Effector memory CD8-positive, alpha-beta T cell (primary cell): ENCODE results near the gene GZMH.
A peak's percentile ranks its signal among the peaks of the same experiment; 100 is the strongest.
"Not testable (repeated sequence)": the region's sequence is repeated elsewhere in the genome, so short reads cannot be mapped to it uniquely, and the experiment has no call there.

ENCODE experiments used
- ATAC-seq: fragments of 150-1000 bp; cut with Tn5 transposase; replicated peaks from 2 replicates; pipeline ENCODE4 v1.10.0; 2021; ENCODE audit warnings: mild to moderate bottlenecking, moderate library complexity
- DNase-seq, 3 experiments: peaks; one replicate each; pipeline ENCODE4 v3.0.0; 2021
- H3K27ac Mint-ChIP-seq, 2 donors: one replicate each; pipeline ENCODE4 v1.8.0; 2022; ENCODE audit warnings: mild to moderate bottlenecking in 2 of 2, mixed read lengths in 2 of 2, moderate library complexity in 2 of 2
- H3K27me3 Mint-ChIP-seq, 2 donors: one replicate each; pipeline ENCODE4 v1.8.0; 2022; ENCODE audit warnings: mixed read lengths in 2 of 2
- H3K36me3 Mint-ChIP-seq: one replicate; pipeline ENCODE4 v1.8.0; 2022; ENCODE audit warnings: mild to moderate bottlenecking, moderate library complexity, mixed read lengths; ENCODE audit not compliant: insufficient read depth
- H3K4me1 Mint-ChIP-seq, 2 donors: one replicate each; pipeline ENCODE4 v1.8.0; 2022; ENCODE audit warnings: low read depth in 2 of 2, mixed read lengths in 2 of 2
- H3K4me3 Mint-ChIP-seq, 2 donors: one replicate each; pipeline ENCODE4 v1.8.0; 2022; ENCODE audit warnings: mild to moderate bottlenecking in 2 of 2, mixed read lengths in 2 of 2, moderate library complexity in 2 of 2
- H3K9me3 Mint-ChIP-seq, 2 donors: one replicate each; pipeline ENCODE4 v1.8.0; 2022; ENCODE audit warnings: mixed read lengths in 2 of 2

GZMH gene

DNA sequence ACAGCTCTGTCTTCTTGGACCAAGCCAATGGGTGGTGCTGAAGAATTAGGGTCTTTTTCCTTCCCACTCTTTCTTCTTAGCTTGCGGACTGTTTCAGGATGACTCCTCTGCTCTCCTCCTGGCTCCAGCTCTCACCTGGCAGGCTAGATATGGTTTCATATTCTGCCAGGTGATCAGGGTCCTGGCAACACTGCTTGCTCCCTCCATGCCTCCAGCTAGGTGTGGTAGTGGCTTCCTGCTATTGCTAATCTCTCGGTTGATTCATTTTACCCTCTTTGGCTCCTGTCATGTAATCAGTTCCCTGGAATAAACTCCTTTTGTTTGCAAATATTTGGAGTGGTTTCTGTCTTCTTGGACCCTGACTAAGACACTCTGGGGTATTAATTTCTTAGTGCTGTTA is 4.3 kb upstream of the GZMH start:
- peaks cover 20% of the 10 kb centered on the region for H3K36me3 Mint-ChIP-seq
- no peaks in the 10 kb centered on the region for H3K27me3 Mint-ChIP-seq
- ATAC-seq (no peak), DNase-seq (no peak)
- peaks cover 52 to 59% of the 10 kb centered on the region in 2 donors for H3K4me1 Mint-ChIP-seq
- H3K9me3 Mint-ChIP-seq = no peaks in the 10 kb centered on the region
- peak overlapping the region; percentile 17 to 67 for H3K4me3 Mint-ChIP-seq
- peak overlapping the region; percentile 90 to 93 for H3K27ac Mint-ChIP-seq

DNA sequence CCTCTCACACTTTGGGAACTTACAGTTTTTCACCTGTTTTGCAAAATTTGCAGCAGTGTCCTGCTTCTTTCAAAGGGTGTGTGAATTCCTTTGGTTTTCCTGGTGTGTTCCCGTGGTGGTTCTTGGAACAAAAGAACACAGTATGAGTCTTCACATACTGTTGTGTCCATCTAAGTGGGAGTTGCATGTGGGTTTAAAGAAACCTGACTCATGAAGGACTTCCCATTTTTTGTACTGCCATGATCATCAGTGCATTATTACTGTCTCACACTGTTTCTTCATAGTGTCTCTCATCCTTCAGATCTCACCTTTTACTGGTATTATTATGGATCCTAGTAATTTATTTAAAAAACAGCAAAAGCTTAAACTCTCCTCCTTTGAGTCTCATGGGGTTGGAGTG is 3.8 kb upstream of the GZMH start:
- DNase-seq = no peak

DNA sequence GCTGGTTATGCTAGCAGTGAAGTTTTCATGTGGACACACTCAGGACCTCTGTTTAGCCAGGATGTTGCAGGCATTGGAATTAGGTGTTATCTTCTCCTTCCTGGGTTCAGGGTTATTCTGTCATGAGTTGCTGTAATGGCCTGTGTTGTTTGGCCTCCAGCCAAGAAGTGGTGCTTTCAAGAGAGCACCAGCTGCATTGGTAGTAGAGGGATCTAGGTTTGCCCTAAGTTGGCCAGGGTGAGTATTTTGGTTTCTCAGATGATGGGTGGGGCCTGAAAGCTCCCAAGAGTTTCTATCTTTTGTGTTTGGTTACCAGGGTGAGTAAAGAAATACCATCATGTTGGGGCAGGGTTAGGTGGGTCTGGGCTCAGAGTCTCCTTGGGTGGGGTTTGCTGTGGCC is 2.7 kb upstream of the GZMH start:
- peaks cover 25% of the 10 kb centered on the region for H3K36me3 Mint-ChIP-seq
- H3K4me3 Mint-ChIP-seq = peak overlapping the region; percentile 47 to 67
- peaks cover 62 to 74% of the 10 kb centered on the region in 2 donors for H3K4me1 Mint-ChIP-seq
- H3K27me3 Mint-ChIP-seq = no peaks in the 10 kb centered on the region
- H3K27ac Mint-ChIP-seq = peak overlapping the region; percentile 90 to 93
- peak; percentile 15 for ATAC-seq
- H3K9me3 Mint-ChIP-seq = no peaks in the 10 kb centered on the region
- no peak for DNase-seq

More for the DNA sequence above, 3.8 kb upstream of the GZMH start:
- peak overlapping the region; percentile 90 to 93 for H3K27ac Mint-ChIP-seq
- H3K36me3 Mint-ChIP-seq = peaks cover 20% of the 10 kb centered on the region
- H3K4me3 Mint-ChIP-seq = peak overlapping the region in 1 of 2 donors; percentile 67
- H3K27me3 Mint-ChIP-seq = no peaks in the 10 kb centered on the region
- ATAC-seq = no peak
- H3K9me3 Mint-ChIP-seq = no peaks in the 10 kb centered on the region
- peaks cover 57 to 64% of the 10 kb centered on the region in 2 donors for H3K4me1 Mint-ChIP-seq

DNA sequence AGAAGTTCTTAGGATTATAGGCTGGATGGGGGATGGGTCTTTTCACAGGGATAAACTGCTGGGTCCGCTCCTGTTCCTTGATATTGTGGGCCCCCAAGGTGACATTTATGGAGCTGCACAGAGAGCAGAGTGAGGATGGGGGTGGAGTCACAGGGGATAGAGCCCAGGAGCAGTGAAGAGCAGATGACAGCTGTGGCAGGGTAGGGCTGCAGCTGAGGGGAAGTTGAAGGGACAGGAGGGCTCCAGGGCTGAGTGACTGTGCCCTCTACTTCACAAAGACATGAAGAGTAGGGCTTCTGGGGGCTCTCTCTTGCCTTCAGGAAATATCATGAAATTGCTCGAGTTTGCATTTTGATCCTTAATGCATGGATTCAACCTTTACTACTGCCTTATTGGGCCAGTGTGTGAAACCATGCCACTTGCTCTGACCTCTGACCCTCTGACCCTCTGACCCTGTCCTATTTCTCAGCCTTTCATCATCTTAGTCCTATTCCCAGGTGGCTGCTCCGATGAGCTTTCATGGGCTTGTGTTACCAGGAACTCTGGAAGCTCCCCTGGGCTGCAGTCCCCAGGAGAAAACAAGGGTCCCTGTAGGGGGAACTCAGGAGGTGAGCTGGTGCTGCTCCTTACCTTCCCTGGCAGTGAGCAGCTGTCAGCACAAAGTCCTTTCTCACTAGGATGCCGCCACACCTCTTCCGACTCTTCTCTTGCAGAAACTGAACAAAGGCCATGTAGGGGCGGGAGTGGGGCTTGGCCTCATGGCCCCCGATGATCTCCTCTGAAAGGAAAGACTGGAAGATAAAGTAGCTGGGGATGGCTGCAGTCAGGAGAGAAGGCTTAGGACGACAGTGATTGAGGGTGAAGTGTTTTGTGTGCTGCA is 1.6 kb downstream of the GZMH start:
- DNase-seq = no peak
- Mint-ChIP-seq H3K9me3 (no peaks in the 10 kb centered on the region), H3K4me3 (peak overlapping the region; percentile 87 to 88), H3K36me3 (peaks cover 34% of the 10 kb centered on the region), H3K27ac (peak overlapping the region; percentile 90 to 97), H3K27me3 (no peaks in the 10 kb centered on the region), H3K4me1 (peaks cover 62 to 74% of the 10 kb centered on the region in 2 donors)
- ATAC-seq = no peak

DNA sequence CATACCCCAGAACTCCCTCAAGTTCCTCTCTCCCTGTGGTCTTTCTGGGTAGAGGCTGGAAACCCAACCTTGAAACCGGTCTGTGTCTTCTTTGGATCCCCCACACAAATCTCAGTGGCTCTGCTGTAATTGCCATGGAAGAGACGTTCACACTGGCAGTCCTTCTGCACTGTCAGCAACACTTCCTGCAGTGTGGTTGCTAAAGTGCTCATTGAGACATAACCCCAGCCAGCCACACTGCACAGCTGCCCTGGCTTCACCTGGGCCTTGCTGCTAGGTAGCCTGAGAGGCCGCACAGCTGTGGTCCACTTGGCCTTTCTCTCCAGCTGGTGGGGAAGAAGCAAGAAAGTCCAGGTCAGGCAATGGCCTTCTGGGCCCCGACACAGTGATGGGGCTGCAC is 2.4 kb downstream of the GZMH start:
- Mint-ChIP-seq H3K9me3 (no peaks in the 10 kb centered on the region), H3K27ac (peak overlapping the region; percentile 90 to 97), H3K4me1 (peaks cover 54 to 66% of the 10 kb centered on the region in 2 donors), H3K36me3 (peaks cover 28% of the 10 kb centered on the region), H3K4me3 (peak overlapping the region; percentile 87 to 88), H3K27me3 (no peaks in the 10 kb centered on the region)
- DNase-seq (no peak), ATAC-seq (peak; percentile 35)

DNA sequence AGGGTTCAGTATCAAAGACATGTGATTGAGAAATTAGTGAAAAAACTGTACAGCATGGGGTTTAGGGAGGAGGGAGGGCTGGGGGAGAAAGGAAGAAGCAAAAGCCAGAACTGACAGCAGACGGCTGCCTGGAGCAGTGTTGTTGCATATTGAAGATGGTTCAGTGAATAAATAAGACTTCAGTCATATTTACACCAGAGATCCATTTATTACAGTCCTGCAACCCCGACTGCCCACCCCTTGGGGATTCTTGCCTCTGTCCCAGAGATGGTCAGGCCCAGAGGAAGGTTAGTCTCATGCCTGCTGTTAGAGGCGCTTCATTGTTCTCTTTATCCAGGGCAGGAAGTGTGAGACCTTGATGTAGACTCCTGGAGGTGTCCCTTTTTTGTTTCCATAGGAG is 3.2 kb downstream of the GZMH start:
- Mint-ChIP-seq H3K9me3 (no peaks in the 10 kb centered on the region), H3K27ac (peak overlapping the region; percentile 90 to 97)

DNA sequence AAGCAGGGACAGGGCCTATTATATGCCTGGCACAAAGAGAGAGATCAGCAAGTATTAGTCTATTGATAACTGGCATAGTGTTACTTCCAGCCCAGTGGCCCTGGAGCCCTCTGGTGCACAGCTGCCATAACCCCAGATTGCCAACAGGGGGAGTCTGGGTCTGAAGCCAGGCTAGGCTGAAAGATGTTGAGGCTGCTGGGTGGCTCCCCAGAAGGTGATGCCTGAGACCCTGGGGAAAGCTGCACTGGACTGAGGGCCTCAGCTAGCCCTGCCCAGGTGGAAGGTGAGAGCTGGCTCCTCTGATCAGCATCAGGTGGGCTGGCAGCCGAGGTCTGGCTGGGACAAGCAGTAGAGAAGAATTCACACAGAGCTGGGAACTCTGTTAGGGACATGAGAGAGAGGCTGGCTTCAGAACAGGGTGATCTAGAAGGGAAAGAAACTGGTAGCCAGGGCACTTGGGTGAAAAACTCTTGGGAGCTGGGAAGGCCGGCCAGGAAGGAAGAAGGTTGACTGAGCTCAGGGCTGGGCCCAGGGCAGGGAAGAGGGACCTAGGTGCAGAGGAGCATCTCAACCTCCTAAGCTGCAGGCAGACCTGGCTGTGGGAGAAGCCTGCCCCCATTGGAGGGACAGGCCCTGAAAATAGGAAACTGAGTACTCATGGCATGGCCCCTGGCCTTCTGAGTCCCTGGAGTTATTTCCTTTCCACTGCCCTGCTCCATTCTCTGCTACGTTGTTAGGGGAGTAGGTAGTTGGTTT is 3.9 kb downstream of the GZMH start:
- H3K36me3 Mint-ChIP-seq = peaks cover 24% of the 10 kb centered on the region
- peaks cover 49 to 54% of the 10 kb centered on the region in 2 donors for H3K4me1 Mint-ChIP-seq
- DNase-seq (peak; percentile 68 to 78 (median 68)), ATAC-seq (peak; percentile 61)
- H3K4me3 Mint-ChIP-seq = peak overlapping the region; percentile 87 to 88
- H3K27ac Mint-ChIP-seq = peak overlapping the region; percentile 90 to 97
- no peaks in the 10 kb centered on the region for H3K9me3 Mint-ChIP-seq
- peaks cover 0 to 2% of the 10 kb centered on the region in 2 donors for H3K27me3 Mint-ChIP-seq

More for the DNA sequence above, 3.2 kb downstream of the GZMH start:
- H3K36me3 Mint-ChIP-seq = peaks cover 24% of the 10 kb centered on the region
- no peaks in the 10 kb centered on the region for H3K27me3 Mint-ChIP-seq
- H3K4me1 Mint-ChIP-seq = peaks cover 49 to 58% of the 10 kb centered on the region in 2 donors
- DNase-seq (no peak), ATAC-seq (no peak)
- H3K4me3 Mint-ChIP-seq = peak overlapping the region; percentile 87 to 88

DNA sequence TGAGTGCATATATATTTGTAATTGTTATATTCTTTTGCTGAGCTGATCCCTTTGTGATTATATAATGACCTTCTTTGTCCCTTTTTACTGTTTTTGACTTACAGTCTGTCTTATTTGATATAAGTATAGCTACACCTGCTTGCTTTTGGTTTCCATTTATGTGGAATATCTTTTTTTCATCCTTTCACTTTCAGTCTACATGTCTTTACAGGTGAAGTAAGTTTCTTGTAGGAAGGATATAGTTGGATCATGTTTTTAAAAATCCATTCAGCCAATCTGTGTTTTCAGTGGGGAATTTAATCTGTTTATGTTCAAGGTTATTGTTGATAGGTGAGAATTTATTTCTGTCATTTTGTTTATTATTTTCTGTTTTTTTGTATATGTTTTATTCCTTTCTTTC is 12.1 kb downstream of the GZMH start:
- Mint-ChIP-seq H3K27ac (no peak overlapping the region), H3K4me3 (no peak overlapping the region), H3K9me3 (peaks cover 7 to 10% of the 10 kb centered on the region in 2 donors), H3K27me3 (peaks cover 6 to 41% of the 10 kb centered on the region in 2 donors), H3K36me3 (no peaks in the 10 kb centered on the region), H3K4me1 (no peaks in the 10 kb centered on the region)
- DNase-seq = no peak
- ATAC-seq = no peak

DNA sequence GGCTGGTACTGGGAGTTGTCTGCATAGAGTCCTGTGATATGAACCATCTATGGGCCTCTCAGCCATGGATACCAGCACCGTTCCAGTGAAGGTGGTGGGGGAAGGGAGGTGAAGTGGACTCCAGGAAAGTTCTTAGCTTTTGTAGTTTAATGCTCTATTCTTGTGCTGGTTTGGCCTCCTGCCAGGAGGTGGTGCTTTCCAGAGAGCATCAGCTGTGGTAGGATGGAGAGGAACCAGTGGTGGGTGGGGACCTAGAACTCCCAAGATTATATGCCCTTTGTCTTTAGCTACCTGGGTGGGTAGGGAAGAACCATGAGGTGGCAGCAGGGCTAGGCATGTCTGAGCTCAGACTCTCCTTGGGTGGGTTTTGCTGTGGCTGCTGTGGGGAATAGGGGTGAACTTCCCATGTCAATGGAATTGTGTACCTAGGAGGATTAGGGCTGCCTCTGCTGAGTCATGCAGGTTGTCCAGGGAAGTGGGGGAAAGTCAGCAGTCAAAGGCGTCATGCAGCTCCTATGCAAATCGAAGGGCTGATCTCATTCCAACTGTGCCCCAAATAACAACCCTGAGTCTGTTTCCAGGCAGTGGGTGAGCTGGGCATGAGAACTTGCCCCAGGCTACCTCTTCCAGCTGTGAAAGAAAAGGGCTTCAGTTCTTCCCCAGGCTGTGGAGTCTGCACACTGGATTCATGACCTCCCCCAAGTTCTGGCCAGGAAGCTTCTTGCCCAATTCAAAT is 14.2 kb downstream of the GZMH start:
- no peak overlapping the region for H3K27ac Mint-ChIP-seq
- no peaks in the 10 kb centered on the region for H3K36me3 Mint-ChIP-seq

DNA sequence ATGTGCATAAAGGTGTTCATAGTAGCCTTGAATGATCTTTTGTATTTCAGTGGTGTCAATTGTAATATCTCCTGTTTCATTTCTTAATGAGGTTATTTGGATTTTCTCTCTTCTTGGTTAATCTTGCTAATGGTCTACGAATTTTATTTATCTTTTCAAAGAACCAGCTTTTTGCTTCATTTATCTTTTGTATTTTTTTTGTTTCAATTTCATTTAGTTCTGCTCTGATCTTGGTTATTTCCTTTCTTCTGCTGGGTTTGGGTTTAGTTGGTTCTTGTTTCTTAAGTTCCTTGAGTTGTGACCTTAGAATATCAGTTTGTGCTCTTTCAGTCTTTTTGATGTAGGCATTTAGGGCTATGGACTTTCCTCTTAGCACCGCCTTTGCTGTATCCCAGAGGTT is 18.5 kb downstream of the GZMH start:
- H3K4me1 Mint-ChIP-seq, ATAC-seq, H3K27ac Mint-ChIP-seq, H3K36me3 Mint-ChIP-seq, H3K4me3 Mint-ChIP-seq, DNase-seq: not testable (repeated sequence)
- peaks cover 7 to 14% of the 10 kb centered on the region in 2 donors for H3K9me3 Mint-ChIP-seq
- H3K27me3 Mint-ChIP-seq = peaks cover 35 to 59% of the 10 kb centered on the region in 2 donors

More for the DNA sequence above, 14.2 kb downstream of the GZMH start:
- ATAC-seq (no peak), DNase-seq (no peak)
- H3K27me3 Mint-ChIP-seq = peaks cover 21 to 56% of the 10 kb centered on the region in 2 donors
- H3K4me1 Mint-ChIP-seq = no peaks in the 10 kb centered on the region
- no peak overlapping the region for H3K4me3 Mint-ChIP-seq
- peaks cover 7 to 10% of the 10 kb centered on the region in 2 donors for H3K9me3 Mint-ChIP-seq

DNA sequence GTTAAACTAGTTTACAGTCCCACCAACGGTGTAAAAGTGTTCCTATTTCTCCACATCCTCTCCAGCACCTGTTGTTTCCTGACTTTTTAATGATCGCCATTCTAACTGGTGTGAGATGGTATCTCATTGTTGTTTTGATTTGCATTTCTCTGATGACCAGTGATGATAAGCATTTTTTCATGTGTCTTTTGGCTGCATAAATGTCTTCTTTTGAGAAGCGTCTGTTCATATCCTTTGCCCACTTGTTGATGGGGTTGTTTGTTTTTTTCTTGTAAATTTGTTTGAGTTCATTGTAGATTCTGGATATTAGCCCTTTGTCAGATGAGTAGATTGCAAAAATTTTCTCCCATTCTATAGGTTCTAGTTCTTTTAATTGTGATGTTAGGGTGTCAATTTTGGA is 25.1 kb downstream of the GZMH start:
- DNase-seq, ATAC-seq, H3K36me3 Mint-ChIP-seq, H3K4me3 Mint-ChIP-seq, H3K27ac Mint-ChIP-seq, H3K4me1 Mint-ChIP-seq: not testable (repeated sequence)
- Mint-ChIP-seq H3K9me3 (peaks cover 3 to 12% of the 10 kb centered on the region in 2 donors), H3K27me3 (peaks cover 0 to 12% of the 10 kb centered on the region in 2 donors)

DNA sequence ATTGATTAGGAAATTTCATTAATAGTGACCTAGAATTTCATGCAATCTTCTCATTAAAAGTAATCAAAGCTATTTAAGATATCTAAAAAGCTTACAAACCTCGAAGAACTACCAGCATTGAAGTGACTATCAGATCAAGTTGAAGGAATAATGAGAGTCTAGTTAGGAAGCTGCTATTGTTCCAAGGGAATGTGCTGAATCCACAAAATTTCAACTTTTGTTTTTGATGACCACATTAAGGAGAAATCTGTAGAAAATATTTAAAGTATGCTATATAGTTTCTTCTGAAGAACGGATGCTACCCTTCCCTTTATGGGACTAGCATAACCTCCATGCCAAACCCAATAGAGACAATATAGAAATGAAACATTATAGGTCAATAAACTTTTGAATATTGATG is 30.9 kb downstream of the GZMH start:
- Mint-ChIP-seq H3K9me3 (no peaks in the 10 kb centered on the region), H3K4me3 (no peak overlapping the region), H3K27me3 (peaks cover 14 to 16% of the 10 kb centered on the region in 2 donors), H3K27ac (no peak overlapping the region), H3K4me1 (peaks cover 3 to 7% of the 10 kb centered on the region in 2 donors), H3K36me3 (no peaks in the 10 kb centered on the region)
- ATAC-seq (no peak), DNase-seq (no peak)

DNA sequence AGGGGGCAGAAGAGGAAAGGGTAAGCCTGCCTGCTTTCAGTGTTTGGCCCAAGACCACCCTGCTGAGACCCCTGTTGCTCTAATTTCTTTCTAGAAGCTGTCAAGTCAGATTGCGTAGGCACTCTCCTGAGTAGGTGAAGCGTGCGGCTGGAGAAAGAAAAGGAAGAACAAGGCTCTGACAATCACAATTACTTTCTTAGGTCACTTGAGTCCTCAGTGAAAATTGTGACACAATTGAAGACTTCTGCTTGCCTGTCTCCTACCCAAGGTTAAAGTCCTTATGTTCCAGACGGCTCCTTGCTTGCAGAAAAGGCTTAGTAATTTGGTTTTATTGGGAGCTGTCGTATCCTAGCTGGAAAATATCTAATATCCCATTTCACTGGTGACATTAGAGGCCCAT is 32.7 kb downstream of the GZMH start:
- Mint-ChIP-seq H3K27me3 (peaks cover 14 to 16% of the 10 kb centered on the region in 2 donors), H3K27ac (no peak overlapping the region), H3K36me3 (no peaks in the 10 kb centered on the region), H3K4me3 (no peak overlapping the region), H3K9me3 (no peaks in the 10 kb centered on the region), H3K4me1 (peaks cover 3 to 7% of the 10 kb centered on the region in 2 donors)
- ATAC-seq (no peak), DNase-seq (no peak)
